Kidney epithelial cell (primary cell): ENCODE data around the gene TOP1. TPM values are rescaled to one million over a fixed set of nuclear protein-coding genes. Genes with fewer than 3 reads are reported as not detected.
"Not testable (repeated sequence)": the region's sequence is repeated elsewhere in the genome, so short reads cannot be mapped to it uniquely, and the experiment has no call there.

Source experiments
- DNase-seq: peaks from one replicate; pipeline ENCODE4 v3.0.0-alpha.2; 2010; ENCODE audit warnings: low read depth
- H3K27me3 ChIP-seq: 2 replicates; pipeline ENCODE4 v1.6.0; 2011; ENCODE audit warnings: low read length; ENCODE audit not compliant: control insufficient read depth, insufficient read depth
- H3K36me3 ChIP-seq: 2 replicates; pipeline ENCODE4 v1.5.1; 2011; ENCODE audit warnings: low read length; ENCODE audit not compliant: control insufficient read depth, insufficient read depth
- H3K4me3 ChIP-seq: 2 replicates; pipeline ENCODE4 v1.5.1; 2011; ENCODE audit warnings: low read depth, mild to moderate bottlenecking, control low read depth, low read length
- CTCF ChIP-seq: IDR thresholded peaks from 2 replicates; pipeline ENCODE4 v1.5.1; 2011; ENCODE audit warnings: mild to moderate bottlenecking, moderate library complexity, low read length, control low read depth, inconsistent platforms; ENCODE audit not compliant: insufficient read depth, poor library complexity, severe bottlenecking
- total RNA-seq: library from RNA; depleted of rRNA; stranded (reverse); fragments of >200 nt; gene quantifications from 2 replicates; pipeline ENCODE4 v1.2.3, GENCODE V29; 2015

The TOP1 gene
- total RNA-seq, 1 donor from 2014 or later, result 38.0 TPM

DNA sequence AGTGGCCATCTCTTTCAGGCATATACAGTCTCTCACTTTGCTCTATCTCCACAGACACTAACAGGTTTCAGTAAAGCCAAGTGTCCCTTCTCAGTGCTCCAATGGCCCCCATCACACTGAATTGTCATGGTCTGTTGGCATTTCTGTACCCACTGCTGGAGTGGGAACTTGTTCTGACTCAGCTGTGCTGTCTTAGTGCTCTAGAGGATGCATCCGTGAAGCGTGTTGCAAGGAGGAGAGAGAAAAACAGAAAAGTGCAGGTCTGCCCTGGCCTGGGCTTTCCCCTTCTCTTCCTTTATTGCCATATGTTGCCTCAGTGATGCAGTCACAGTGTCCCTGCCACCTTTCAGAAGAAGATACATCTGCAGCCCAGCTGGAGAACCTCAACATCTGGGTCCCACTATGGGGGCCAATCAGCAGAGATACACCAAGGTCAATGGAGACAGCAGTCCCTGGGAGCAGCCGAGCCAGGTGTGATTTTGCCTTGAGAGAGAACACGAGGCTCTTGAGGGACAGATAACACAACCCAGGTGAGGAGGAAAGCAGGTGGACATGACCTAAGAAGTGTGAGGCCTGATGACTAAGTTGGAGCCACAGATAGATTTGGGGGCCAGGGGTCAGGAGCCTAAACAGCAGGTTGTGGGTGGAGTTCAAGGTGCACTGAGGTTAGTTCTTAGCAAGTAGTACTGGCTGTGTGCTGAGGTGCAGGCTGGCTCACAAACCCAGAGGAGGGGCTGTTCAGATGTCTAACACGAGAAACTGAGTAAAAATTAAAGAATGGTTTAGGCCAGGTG, 103.2 kb downstream of the TOP1 start:
- no peak for TF ChIP-seq CTCF
- Histone ChIP-seq H3K27me3 (no peaks in the 10 kb centered on the region), H3K36me3 (peaks cover 2% of the 10 kb centered on the region), H3K4me3 (no peak overlapping the region)
- DNase-seq, result no peak

- not testable (repeated sequence) for H3K36me3 ChIP-seq
These were observed 103.8 kb downstream of the TOP1 start for GRCh38 chr20:41132388-41132775.

GRCh38 chr20:41133709-41134361, 105.2 kb downstream of the TOP1 start:
- H3K27me3 ChIP-seq, result no peaks in the 10 kb centered on the region
- no peak overlapping the region for H3K4me3 ChIP-seq
- peaks cover 2% of the 10 kb centered on the region for H3K36me3 ChIP-seq
- no peak for TF ChIP-seq CTCF
- DNase-seq, result no peak

More at GRCh38 chr20:41132388-41132775, 103.8 kb downstream of the TOP1 start:
- DNase-seq, H3K4me3 ChIP-seq, H3K27me3 ChIP-seq: not testable (repeated sequence)

GRCh38 chr20:41134362-41135186, 106.0 kb downstream of the TOP1 start:
- H3K36me3 ChIP-seq, result peaks cover 2% of the 10 kb centered on the region
- no peak for DNase-seq
- TF ChIP-seq CTCF, result no peak

GRCh38 chr20:41135187-41135887, 106.7 kb downstream of the TOP1 start:
- Histone ChIP-seq H3K27me3 (no peaks in the 10 kb centered on the region), H3K4me3 (no peak overlapping the region), H3K36me3 (peaks cover 2% of the 10 kb centered on the region)
- no peak for DNase-seq
- TF ChIP-seq CTCF, result peak; percentile 77

More at GRCh38 chr20:41134362-41135186, 106.0 kb downstream of the TOP1 start:
- no peaks in the 10 kb centered on the region for H3K27me3 ChIP-seq
- no peak overlapping the region for H3K4me3 ChIP-seq
